ENCODE data around the gene ZNF688. TPM values are rescaled to one million over a fixed set of nuclear protein-coding genes. Genes with fewer than 3 reads are reported as not detected.
A peak's percentile ranks its signal among the peaks of the same experiment; 100 is the strongest.

ZNF688 gene
- total and polyA plus RNA-seq, 9 of the 15 experiments (the other 6 are each of a cell fraction or from before 2014, with no cell fraction given) = 0.48 to 12.9 (median 4.5) TPM

DNA sequence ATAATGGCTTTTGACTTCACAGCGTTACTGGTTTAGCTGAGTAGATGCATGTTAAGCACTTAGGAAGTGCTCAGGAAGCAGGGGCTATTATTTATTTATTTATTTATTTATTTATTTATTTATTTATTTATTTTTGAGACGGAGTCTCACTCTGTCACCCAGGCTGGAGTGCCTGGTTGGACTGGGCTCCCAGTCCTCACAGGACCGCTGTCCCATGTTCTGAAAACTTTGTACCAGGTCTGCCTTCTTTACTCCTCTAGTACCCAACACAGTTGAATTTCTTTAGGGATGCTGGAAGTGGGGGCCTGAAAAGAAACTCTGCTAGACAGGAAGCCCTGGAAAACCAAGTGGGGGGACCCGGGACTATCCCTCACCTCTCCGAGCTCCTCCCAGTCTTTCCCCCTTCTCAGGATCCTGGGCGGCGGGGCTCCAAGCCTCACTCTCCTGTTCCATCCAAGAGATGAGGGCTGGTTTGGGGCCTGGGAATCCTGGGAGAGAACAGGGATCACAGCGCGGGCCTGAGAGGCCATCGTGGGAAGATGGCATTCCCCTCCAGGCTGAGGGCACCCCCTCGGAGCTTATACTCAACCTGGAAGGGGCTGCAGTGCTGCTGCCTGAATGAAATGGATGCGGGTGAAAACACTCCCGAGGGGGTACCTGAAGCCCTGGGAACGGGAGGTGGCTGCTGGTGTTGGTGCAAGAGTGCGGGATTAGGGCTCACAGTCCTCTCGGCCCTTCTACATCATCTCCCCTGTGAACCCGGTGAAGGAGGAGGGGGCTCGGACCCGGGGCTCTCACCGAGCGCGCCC, 674 bp downstream of the ZNF688 start:
- intact Hi-C loops (cut with micrococcal nuclease) = no loop called here
- no peaks in the 10 kb centered on the region for H3K9me3 ChIP-seq (replicated peaks; ENCODE audit: control insufficient read depth, insufficient read depth, low read depth, low read length)
- ChIA-PET CTCF (ENCODE audit: low intra/inter-chr PET ratio) (no interaction called here), POLR2A (interaction anchor here (0.6 to 2.8 kb wide), 7 partner anchors 11 to 125 kb away, joined by 3 to 28 read pairs (median 5); partner anchors contain the start of genes PRR14, SEPHS2, ZNF764 and ZNF785)
- H3K9ac ChIP-seq (ENCODE audit: insufficient read depth in 1 of 2, low read depth in 2 of 2, low read length in 2 of 2) = peak overlapping the region; percentile 71 to 93
- H3K4me1 ChIP-seq (replicated peaks in 1 of 2; ENCODE audit: control insufficient read depth in 2 of 2, insufficient read depth in 2 of 2, low read length in 2 of 2) = peaks cover 17 to 38% of the 10 kb centered on the region in 2 experiments
- FAIRE-seq (no peak), ATAC-seq (no peak; the same call in 2 of the 3 replicates), DNase-seq (ENCODE audit: extremely low read depth in 1 of 4, low spot score in 3 of 4) (peak in 2 of 4 experiments; percentile 12 to 42)
- H3K36me3 ChIP-seq (ENCODE audit: control insufficient read depth, insufficient read depth, low read length) = peaks cover 2% of the 10 kb centered on the region; the same call in 1 of the 3 replicates
- no peaks in the 10 kb centered on the region for H3K27me3 ChIP-seq (ENCODE audit: control insufficient read depth in 2 of 2, insufficient read depth in 2 of 2, low read length in 2 of 2)
- peak overlapping the region; percentile 65 for H3K4me3 ChIP-seq
- H3K4me2 ChIP-seq (ENCODE audit: insufficient read depth, low read length) = peak overlapping the region; percentile 92
- peak overlapping the region; percentile 88 for H2AFZ ChIP-seq (ENCODE audit: low read depth, low read length)
- no peaks in the 10 kb centered on the region for H3K9me1 ChIP-seq (ENCODE audit: control insufficient read depth, insufficient read depth, low read length)
- H3K27ac ChIP-seq (ENCODE audit: extremely low read depth, low read depth, low read length) = peak overlapping the region; percentile 83
- peaks cover 36% of the 10 kb centered on the region for H3K79me2 ChIP-seq (ENCODE audit: control insufficient read depth, insufficient read depth, low read length)
- in situ Hi-C loops (cut with MboI) = no loop called here
- 48% methylated on average over 18 of the region's 22 CpGs for WGBS (ENCODE audit: insufficient coverage, low coverage, missing lambda C conversion rate)
- BruUV-seq (replicated peaks) = no TSS peak
- no peaks in the 10 kb centered on the region for H4K20me1 ChIP-seq (replicated peaks; ENCODE audit: control insufficient read depth, insufficient read depth, low read length)
- TF ChIP-seq CEBPG (CRISPR knock-in tag; IDR thresholded peaks at IDR 0.05) (0 out of 2 replicates have a peak, but pooled peaks have one; percentile 5), CEBPG (tag; conservative IDR thresholded peaks at IDR 0.05 in 1 of 2, IDR thresholded peaks at IDR 0.05 in 1 of 2) (no peak), SRF (CRISPR knock-in tag; IDR thresholded peaks at IDR 0.05) (0 out of 4 replicates have a peak, but pooled peaks of 1 of the 2 experiments have one; percentile 18), CHD1 (IDR thresholded peaks at IDR 0.05; ENCODE audit: low read length) (peak; percentile 65), FOS (IDR thresholded peaks at IDR 0.05; ENCODE audit: extremely low read depth, insufficient read length) (no peak)
- TF ChIP-seq, protein P1, sequence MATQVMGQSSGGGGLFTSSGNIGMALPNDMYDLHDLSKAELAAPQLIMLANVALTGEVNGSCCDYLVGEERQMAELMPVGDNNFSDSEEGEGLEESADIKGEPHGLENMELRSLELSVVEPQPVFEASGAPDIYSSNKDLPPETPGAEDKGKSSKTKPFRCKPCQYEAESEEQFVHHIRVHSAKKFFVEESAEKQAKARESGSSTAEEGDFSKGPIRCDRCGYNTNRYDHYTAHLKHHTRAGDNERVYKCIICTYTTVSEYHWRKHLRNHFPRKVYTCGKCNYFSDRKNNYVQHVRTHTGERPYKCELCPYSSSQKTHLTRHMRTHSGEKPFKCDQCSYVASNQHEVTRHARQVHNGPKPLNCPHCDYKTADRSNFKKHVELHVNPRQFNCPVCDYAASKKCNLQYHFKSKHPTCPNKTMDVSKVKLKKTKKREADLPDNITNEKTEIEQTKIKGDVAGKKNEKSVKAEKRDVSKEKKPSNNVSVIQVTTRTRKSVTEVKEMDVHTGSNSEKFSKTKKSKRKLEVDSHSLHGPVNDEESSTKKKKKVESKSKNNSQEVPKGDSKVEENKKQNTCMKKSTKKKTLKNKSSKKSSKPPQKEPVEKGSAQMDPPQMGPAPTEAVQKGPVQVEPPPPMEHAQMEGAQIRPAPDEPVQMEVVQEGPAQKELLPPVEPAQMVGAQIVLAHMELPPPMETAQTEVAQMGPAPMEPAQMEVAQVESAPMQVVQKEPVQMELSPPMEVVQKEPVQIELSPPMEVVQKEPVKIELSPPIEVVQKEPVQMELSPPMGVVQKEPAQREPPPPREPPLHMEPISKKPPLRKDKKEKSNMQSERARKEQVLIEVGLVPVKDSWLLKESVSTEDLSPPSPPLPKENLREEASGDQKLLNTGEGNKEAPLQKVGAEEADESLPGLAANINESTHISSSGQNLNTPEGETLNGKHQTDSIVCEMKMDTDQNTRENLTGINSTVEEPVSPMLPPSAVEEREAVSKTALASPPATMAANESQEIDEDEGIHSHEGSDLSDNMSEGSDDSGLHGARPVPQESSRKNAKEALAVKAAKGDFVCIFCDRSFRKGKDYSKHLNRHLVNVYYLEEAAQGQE (IDR thresholded peaks at IDR 0.05; ENCODE audit: borderline replicate concordance) = peak; percentile 72
- TF ChIP-seq, protein P1 (CRISPR knock-in tag; IDR thresholded peaks at IDR 0.05; ENCODE audit: low read depth) = no peak
- TF ChIP-seq, protein P2, sequence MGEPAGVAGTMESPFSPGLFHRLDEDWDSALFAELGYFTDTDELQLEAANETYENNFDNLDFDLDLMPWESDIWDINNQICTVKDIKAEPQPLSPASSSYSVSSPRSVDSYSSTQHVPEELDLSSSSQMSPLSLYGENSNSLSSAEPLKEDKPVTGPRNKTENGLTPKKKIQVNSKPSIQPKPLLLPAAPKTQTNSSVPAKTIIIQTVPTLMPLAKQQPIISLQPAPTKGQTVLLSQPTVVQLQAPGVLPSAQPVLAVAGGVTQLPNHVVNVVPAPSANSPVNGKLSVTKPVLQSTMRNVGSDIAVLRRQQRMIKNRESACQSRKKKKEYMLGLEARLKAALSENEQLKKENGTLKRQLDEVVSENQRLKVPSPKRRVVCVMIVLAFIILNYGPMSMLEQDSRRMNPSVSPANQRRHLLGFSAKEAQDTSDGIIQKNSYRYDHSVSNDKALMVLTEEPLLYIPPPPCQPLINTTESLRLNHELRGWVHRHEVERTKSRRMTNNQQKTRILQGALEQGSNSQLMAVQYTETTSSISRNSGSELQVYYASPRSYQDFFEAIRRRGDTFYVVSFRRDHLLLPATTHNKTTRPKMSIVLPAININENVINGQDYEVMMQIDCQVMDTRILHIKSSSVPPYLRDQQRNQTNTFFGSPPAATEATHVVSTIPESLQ (CRISPR knock-in tag; IDR thresholded peaks at IDR 0.05) = no peak
- TF ChIP-seq, protein P3, sequence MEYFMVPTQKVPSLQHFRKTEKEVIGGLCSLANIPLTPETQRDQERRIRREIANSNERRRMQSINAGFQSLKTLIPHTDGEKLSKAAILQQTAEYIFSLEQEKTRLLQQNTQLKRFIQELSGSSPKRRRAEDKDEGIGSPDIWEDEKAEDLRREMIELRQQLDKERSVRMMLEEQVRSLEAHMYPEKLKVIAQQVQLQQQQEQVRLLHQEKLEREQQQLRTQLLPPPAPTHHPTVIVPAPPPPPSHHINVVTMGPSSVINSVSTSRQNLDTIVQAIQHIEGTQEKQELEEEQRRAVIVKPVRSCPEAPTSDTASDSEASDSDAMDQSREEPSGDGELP (CRISPR knock-in tag; IDR thresholded peaks at IDR 0.05; ENCODE audit: borderline replicate concordance) = peak; percentile 53; the same call in 1 of the 2 replicates
